Activated effector memory CD4-positive, alpha-beta T cell treated with Interleukin-2 at 50 U/mL for 16 hours (primary cell): Measurements from ENCODE around the gene IER5.

ENCODE experiments used
- DNase-seq: peaks from one replicate; pipeline ENCODE4 v3.0.0-alpha.2; 2020

Gene IER5

DNA sequence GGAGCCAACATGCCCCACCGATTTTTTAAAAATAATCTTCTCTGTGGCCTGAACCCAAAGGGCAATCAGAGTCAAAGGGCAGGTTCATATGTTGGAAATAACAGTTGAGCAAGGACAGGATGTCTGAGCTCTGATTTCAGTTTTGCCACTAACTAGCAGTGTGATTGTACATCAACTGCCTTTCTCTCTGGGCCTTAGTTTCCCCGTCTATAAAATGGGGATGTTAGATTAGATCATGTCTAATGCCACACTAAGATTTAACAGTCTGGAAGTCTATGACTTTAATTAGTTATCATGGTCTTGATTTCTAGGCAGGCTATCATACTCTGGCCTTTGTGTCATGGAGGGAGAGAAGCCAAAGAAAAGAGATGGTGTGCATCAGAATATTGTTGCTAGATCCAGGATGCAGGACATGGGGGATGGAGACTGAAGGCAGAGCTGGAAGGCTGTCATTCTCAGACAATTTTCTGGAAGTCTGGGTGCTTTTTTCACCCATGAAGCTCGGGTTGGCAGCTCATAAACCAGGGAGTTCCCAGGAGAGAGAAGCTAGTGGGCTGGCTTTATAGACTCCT lies 28.4 kb downstream of the IER5 start:
- DNase-seq: no peak

DNA sequence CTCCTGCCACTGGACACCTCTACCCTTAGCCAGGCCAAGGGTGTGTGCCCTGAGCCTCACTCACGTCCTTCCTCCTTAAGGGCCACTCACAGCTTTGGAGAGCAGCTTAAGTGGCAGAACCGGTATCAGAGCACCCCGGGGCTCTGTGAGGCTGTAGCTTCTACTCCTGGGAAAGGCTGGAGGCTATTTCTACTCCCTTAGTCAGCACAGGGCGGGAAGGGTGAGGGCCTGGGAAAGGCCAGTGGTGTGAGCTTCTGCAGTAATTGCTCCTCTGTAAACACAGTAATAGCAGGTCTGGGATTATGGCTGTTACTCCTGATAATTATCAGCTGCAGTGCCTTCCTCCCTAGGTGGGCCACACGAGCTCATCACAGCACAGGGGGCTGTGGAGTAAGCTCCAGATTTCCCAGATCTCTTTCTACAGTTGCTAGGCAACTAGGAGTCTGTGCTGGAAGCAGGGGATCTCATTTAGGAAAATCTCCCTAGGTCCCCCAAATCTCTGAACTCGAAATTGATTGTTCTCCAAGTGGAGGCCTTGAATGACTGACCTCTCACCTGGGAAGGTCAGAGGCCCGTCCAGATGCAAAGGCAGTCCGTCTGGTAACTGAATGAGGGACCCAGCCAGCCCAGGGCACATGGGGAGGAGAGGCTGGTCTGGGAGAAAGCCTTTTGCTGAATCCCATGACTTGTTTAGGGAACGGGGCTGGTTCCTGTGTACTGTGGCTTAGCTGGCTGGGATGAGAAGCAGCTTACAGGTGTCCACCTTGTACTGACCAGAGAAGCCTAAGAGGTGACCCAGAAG lies 29.3 kb downstream of the IER5 start:
- no peak for DNase-seq

GRCh38 chr1:181119093-181119989 lies 30.8 kb downstream of the IER5 start:
- DNase-seq: no peak

GRCh38 chr1:181120924-181121323 lies 32.4 kb downstream of the IER5 start:
- no peak for DNase-seq

GRCh38 chr1:181121498-181121897 lies 33.0 kb downstream of the IER5 start:
- no peak for DNase-seq

DNA sequence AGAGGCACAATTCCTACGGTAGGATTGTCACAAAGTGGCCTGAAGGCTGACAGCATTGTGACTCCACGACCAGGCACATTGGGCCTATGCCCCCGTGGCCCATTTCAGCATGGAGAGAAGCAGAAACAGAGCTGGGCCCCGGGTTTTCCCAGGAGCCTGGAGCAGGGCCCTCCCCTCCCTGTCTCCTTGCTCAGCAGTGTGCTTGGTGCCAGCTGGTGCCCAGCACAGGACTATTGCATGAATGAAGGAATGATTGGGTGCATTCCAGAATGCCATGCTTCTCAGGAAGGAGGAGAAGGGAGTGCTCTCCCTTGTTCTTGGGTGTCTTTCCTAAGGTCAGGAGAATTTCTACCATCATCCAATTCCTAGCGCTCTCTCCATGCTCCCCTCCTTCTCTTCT lies 33.7 kb downstream of the IER5 start:
- no peak for DNase-seq

DNA sequence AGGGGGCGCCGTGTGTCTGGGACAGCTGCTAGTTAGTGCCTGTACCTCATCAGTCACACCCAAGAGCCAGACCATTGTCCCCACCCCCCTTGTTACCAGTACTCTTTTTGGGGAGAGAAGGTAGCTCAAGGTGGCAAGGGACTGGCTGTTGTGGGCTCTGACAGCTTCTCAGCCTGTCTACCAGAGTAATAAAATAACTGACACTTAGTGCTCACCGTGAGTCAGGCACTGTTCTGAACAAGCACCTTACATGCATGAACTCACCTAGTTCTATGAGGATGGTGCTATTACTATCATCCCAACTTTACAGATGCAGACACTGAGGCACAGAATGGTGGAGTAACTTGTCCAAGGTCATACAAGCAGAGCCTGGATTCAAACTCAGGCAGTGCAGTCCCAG lies 34.7 kb downstream of the IER5 start:
- no peak for DNase-seq

DNA sequence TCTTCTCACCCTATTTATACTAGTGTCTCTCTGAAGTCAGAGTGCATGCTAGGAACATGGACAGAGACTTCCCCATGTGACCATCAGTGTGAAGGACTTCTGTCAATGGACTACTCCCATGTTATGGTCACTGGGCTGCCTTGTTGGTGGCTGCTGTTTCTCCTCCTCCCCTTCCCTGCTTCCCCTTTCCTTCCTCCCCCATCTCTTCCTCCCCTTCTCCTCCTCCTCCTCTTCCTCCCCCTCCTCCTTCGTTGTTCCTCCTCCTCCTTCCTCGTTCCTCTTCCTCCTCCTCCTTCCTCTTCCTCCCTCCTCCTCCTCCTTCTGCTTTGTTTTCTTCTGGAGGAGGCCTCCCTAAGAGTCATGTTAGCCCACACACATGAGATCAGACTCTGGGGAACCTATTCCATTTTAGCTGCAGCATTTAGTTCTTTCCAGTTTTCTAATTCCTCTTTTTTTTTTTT lies 35.8 kb downstream of the IER5 start:
- DNase-seq: no peak

DNA sequence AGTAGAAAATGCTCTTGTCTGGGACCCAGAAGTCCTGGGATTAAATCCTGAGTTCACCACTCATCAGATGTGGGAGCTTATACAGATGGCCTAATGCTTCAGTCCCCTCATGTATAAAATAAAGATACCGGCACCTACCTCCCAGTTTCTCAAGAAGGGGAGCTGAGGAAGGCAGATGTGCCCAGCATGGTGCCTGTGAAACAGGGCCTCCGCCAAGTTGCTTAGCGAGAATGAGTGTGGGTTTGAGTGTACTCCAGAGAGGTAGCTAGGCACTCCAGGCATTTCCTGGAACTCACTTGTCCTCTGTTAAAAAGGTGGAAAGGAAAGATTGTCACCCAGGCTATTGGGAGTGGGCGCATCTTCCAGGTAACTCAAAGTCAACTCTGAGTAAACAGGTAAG lies 37.8 kb downstream of the IER5 start:
- no peak for DNase-seq

DNA sequence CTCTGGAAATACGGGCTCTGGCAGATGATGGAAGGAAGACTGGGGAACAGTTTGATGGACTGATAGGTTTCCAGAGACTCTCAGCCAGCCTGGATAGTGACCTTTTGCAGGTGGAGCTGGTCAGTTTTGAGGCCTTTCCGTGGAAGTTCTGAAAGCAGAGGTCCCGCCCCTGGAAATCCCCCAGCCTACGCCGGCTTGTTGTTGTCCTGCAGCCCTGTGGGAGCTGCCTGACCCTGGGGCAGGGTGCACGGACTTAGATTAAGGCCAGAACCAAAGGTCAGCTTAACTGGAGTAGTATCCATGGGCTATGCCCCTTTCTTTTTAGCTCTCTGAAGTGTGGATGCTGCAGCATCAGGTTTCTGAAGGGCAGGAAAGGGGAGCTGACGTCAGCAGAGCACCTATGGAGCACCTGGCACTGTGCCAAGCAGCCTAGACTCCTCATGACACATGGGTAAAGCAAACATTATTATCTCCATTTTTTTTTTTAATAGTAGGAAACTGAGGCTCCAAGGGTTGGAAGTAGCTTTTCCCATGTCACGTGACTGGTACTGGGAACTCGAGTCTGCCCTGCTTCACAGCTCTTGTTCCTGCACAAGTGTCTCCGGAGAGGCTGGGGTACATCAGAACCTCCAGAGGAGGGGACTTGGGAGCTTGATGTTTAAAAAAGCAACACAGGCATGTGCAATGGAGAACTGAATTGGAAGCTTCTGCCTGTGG lies 38.5 kb downstream of the IER5 start:
- no peak for DNase-seq

GRCh38 chr1:181127898-181128453 lies 39.5 kb downstream of the IER5 start:
- no peak for DNase-seq

GRCh38 chr1:181128592-181129497 lies 40.3 kb downstream of the IER5 start:
- no peak for DNase-seq

DNA sequence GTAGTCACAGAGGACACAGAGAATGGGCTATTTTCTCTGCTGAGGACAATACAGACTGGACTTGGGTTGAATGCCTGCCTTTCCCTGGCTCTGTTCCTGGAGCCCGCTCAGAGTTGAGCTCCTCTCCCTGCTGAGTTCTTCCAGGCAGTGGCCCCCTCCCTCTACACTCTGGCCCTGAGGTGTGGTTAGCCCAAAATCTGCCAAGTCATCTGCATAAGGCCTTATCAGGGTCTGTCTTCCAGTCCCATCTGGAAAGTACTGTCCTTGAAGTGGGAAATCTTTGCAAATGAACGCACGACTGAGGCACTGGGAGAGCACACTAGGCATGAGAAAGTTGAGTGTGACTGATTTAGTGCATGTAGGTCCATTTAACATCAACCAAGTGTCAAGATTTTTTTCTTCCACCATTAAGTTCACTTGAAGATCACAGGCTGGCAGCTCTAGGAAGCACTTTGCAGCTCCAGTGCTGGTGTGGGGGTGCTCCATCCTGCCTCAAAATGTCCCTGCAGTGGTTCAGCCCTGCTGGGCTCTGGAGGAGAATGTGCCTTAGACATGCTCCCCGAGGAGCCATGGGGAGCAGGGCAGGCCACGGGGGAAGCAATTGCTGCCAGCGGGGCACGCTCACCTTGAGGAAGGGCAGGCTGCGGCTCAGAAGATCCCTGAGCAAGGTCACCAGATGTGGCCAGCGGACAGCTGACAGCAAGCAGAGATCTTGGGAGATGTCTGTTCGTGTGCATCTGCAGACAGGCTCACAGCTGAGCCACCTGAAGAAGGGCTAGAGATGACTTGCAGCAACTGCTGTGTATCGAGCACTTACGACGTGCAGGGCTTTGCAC lies 41.5 kb downstream of the IER5 start:
- no peak for DNase-seq

GRCh38 chr1:181131255-181131941 lies 42.9 kb downstream of the IER5 start:
- no peak for DNase-seq

DNA sequence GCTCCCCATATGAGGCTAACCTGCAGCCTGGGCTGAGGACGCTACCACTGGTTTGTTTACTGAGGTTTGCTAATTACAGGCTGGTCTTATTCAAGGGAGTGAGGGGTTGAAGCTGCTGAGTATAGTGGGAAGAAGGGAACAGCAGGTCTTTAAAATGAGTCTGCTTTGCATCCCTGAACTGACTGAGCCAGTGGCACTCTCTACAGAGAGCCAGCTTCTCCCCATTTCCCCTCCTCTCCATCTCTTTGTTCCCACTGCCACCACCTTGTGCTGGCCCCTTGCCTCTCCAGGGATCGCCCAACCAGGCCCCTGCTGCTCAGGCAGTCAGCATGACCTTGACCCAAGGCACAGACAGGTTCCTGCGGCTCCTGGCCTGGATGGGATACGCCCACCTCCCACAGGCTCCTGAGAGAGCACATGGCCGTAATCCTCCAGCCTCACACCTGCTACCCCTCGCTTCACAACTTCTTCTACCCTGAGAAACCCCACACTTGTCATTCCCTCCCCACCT lies 45.0 kb downstream of the IER5 start:
- no peak for DNase-seq

GRCh38 chr1:181133969-181134418 lies 45.5 kb downstream of the IER5 start:
- DNase-seq: no peak

DNA sequence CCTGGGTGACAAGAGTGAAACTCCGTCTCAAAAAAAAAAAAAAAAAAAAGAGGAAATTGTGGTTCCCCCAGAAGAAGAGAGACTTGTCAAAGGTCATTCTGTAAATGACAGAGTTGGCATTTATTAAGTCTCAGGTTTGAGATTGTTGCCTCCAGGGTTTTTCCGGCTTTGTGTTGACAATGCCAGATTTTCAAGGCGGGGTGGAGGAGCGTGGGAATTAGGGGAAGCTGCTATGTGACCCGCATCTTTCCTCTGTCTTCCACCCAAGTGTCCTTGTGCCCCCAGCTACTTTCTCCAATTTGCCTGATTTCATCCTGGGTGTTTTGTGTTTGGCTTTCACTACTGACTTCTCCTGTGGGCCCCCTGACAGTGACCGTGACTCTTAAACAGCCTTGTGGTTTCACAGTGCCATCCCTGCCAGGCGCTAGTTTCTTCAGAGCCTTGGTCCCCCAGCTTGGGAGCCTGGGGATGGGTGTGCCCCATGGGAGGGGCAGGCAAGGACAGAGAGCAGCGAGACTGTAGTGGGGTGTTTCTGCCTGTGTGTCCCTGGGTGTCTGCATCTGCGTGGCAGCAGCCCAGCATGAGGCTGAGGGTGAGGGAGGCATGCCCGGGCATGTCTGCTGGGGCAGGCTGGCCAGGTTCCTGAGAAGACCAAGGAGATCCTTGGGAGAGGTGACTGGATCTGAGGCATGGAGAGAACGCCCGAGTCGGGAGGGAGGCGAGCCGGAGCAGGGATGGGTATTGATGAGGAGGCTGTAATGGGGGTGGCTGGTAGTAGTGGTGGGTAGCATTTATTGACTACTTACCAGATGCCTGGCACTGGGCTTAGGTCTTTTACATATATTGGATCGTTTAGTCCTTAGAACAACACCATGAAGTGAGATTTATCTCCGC lies 46.3 kb downstream of the IER5 start:
- DNase-seq: peak; percentile 9

DNA sequence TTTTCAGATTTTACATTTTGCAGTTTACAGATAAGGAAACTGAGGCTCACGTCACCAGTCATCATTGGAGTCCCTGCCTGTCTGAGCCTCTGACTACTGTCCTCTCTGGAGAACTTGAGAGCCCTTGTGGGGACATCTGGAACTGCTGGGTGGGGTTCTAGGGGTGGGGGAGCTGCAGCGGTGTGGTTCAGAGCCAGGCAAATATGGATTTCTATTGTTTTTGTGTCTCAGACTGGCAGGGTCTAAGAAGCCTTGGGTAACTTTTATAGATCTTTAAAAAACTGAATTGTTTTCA lies 46.9 kb downstream of the IER5 start:
- DNase-seq: no peak
